Activated CD4-positive, alpha-beta T cell treated with anti-CD3 and anti-CD28 coated beads, Interleukin-2, amount 10 ng/mL, durations not matched to agents 24 days and 14 days (primary cell): ENCODE measurements around the gene TFIP11. TPM values are rescaled to one million over a fixed set of nuclear protein-coding genes. Genes with fewer than 3 reads are reported as not detected.

Source experiments
- DNase-seq: peaks from one replicate; pipeline ENCODE4 v3.0.0; 2022
- H3K27ac Mint-ChIP-seq: one replicate; pipeline ENCODE4 v1.8.0; 2022; ENCODE audit warnings: mild to moderate bottlenecking, mixed read lengths
- H3K27me3 Mint-ChIP-seq: one replicate; pipeline ENCODE4 v1.8.0; 2022; ENCODE audit warnings: mixed read lengths
- H3K36me3 Mint-ChIP-seq: one replicate; pipeline ENCODE4 v1.8.0; 2022; ENCODE audit warnings: low read depth, mild to moderate bottlenecking, mixed read lengths
- H3K4me1 Mint-ChIP-seq: one replicate; pipeline ENCODE4 v1.8.0; 2021; ENCODE audit warnings: mixed read lengths
- H3K4me3 Mint-ChIP-seq: one replicate; pipeline ENCODE4 v1.8.0; 2022; ENCODE audit warnings: mild to moderate bottlenecking, moderate library complexity, mixed read lengths
- H3K9me3 Mint-ChIP-seq: one replicate; pipeline ENCODE4 v1.8.0; 2021; ENCODE audit warnings: mixed read lengths
- intact Hi-C: fragments of 100-400 bp; cut with micrococcal nuclease; formaldehyde crosslinking; loops from one replicate; pipeline ENCODE4 v1.15.1; 2023
- total RNA-seq: library from RNA; stranded (reverse); gene quantifications from 2 replicates; pipeline ENCODE4 v1.2.3, GENCODE V29; 2022

Gene TFIP11
- total RNA-seq, 1 donor from 2014 or later: 56.3 TPM

- no peak overlapping the region for H3K27ac Mint-ChIP-seq
- intact Hi-C loops: loop anchor here (2.0 kb wide), 1 partner anchor 77 kb away; the partner anchor contains the start of gene TPST2
- no peaks in the 10 kb centered on the region for H3K9me3 Mint-ChIP-seq
- H3K4me3 Mint-ChIP-seq: peak overlapping the region; percentile 100
- H3K36me3 Mint-ChIP-seq: peaks cover 21% of the 10 kb centered on the region
- no peaks in the 10 kb centered on the region for H3K27me3 Mint-ChIP-seq
- DNase-seq: no peak
- peaks cover 41% of the 10 kb centered on the region for H3K4me1 Mint-ChIP-seq
These were observed 1.6 kb upstream of the TFIP11 start for GRCh38 chr22:26513838-26514237.

GRCh38 chr22:26508148-26508547 lies 4.1 kb downstream of the TFIP11 start:
- no peak overlapping the region for H3K4me3 Mint-ChIP-seq
- peaks cover 48% of the 10 kb centered on the region for H3K4me1 Mint-ChIP-seq
- no peaks in the 10 kb centered on the region for H3K9me3 Mint-ChIP-seq
- no peaks in the 10 kb centered on the region for H3K27me3 Mint-ChIP-seq
- no peak overlapping the region for H3K27ac Mint-ChIP-seq
- peaks cover 54% of the 10 kb centered on the region for H3K36me3 Mint-ChIP-seq
- intact Hi-C loops: no loop called here
- no peak for DNase-seq

- intact Hi-C loops: no loop called here
- Mint-ChIP-seq H3K9me3 (no peaks in the 10 kb centered on the region), H3K27me3 (no peaks in the 10 kb centered on the region), H3K4me3 (peak overlapping the region; percentile 68), H3K4me1 (peaks cover 29% of the 10 kb centered on the region), H3K27ac (peak overlapping the region; percentile 82), H3K36me3 (peaks cover 66% of the 10 kb centered on the region)
- no peak for DNase-seq
These were observed 8.5 kb downstream of the TFIP11 start for GRCh38 chr22:26503758-26504157.

GRCh38 chr22:26502688-26503561 lies 9.3 kb downstream of the TFIP11 start:
- Mint-ChIP-seq H3K27ac (peak overlapping the region; percentile 82), H3K4me1 (peaks cover 29% of the 10 kb centered on the region), H3K27me3 (no peaks in the 10 kb centered on the region), H3K9me3 (no peaks in the 10 kb centered on the region), H3K36me3 (peaks cover 64% of the 10 kb centered on the region), H3K4me3 (peak overlapping the region; percentile 68)
- peak; percentile 91 for DNase-seq
- intact Hi-C loops: no loop called here

GRCh38 chr22:26501996-26502395 lies 10.3 kb downstream of the TFIP11 start:
- Mint-ChIP-seq H3K27ac (no peak overlapping the region), H3K9me3 (no peaks in the 10 kb centered on the region), H3K27me3 (no peaks in the 10 kb centered on the region), H3K36me3 (peaks cover 68% of the 10 kb centered on the region), H3K4me1 (peaks cover 29% of the 10 kb centered on the region), H3K4me3 (no peak overlapping the region)
- intact Hi-C loops: no loop called here
- DNase-seq: no peak

GRCh38 chr22:26499188-26499703 lies 13.0 kb downstream of the TFIP11 start:
- intact Hi-C loops: no loop called here
- H3K4me1 Mint-ChIP-seq: peaks cover 25% of the 10 kb centered on the region
- H3K4me3 Mint-ChIP-seq: no peak overlapping the region
- DNase-seq: no peak
- no peaks in the 10 kb centered on the region for H3K27me3 Mint-ChIP-seq
- H3K9me3 Mint-ChIP-seq: no peaks in the 10 kb centered on the region
- H3K36me3 Mint-ChIP-seq: peaks cover 69% of the 10 kb centered on the region
- H3K27ac Mint-ChIP-seq: peak overlapping the region; percentile 62

- intact Hi-C loops: no loop called here
- no peaks in the 10 kb centered on the region for H3K9me3 Mint-ChIP-seq
- peaks cover 67% of the 10 kb centered on the region for H3K36me3 Mint-ChIP-seq
- H3K4me1 Mint-ChIP-seq: peaks cover 15% of the 10 kb centered on the region
- DNase-seq: no peak
- no peaks in the 10 kb centered on the region for H3K27me3 Mint-ChIP-seq
- no peak overlapping the region for H3K4me3 Mint-ChIP-seq
- no peak overlapping the region for H3K27ac Mint-ChIP-seq
These were observed 15.8 kb downstream of the TFIP11 start for GRCh38 chr22:26496456-26496855.

- H3K9me3 Mint-ChIP-seq: no peaks in the 10 kb centered on the region
- peaks cover 11% of the 10 kb centered on the region for H3K4me1 Mint-ChIP-seq
- H3K27ac Mint-ChIP-seq: peak overlapping the region; percentile 46
These were observed 17.8 kb downstream of the TFIP11 start for GRCh38 chr22:26494506-26494905.

GRCh38 chr22:26492220-26492619 lies 20.1 kb downstream of the TFIP11 start:
- Mint-ChIP-seq H3K27ac (no peak overlapping the region), H3K4me1 (peaks cover 15% of the 10 kb centered on the region), H3K27me3 (no peaks in the 10 kb centered on the region), H3K9me3 (no peaks in the 10 kb centered on the region), H3K36me3 (peaks cover 61% of the 10 kb centered on the region), H3K4me3 (no peak overlapping the region)
- no peak for DNase-seq
- intact Hi-C loops: no loop called here

More at GRCh38 chr22:26494506-26494905, 17.8 kb downstream of the TFIP11 start:
- intact Hi-C loops: no loop called here
- Mint-ChIP-seq H3K27me3 (no peaks in the 10 kb centered on the region), H3K4me3 (no peak overlapping the region), H3K36me3 (peaks cover 64% of the 10 kb centered on the region)
- no peak for DNase-seq

GRCh38 chr22:26489447-26490036 lies 22.7 kb downstream of the TFIP11 start:
- Mint-ChIP-seq H3K9me3 (no peaks in the 10 kb centered on the region), H3K4me1 (peaks cover 26% of the 10 kb centered on the region), H3K27me3 (no peaks in the 10 kb centered on the region), H3K36me3 (peaks cover 46% of the 10 kb centered on the region), H3K27ac (peak overlapping the region; percentile 14), H3K4me3 (no peak overlapping the region)
- no peak for DNase-seq
- intact Hi-C loops: no loop called here

GRCh38 chr22:26487996-26488395 lies 24.3 kb downstream of the TFIP11 start:
- no peaks in the 10 kb centered on the region for H3K27me3 Mint-ChIP-seq
- no peak for DNase-seq
- H3K9me3 Mint-ChIP-seq: no peaks in the 10 kb centered on the region
- intact Hi-C loops: no loop called here
- peaks cover 22% of the 10 kb centered on the region for H3K4me1 Mint-ChIP-seq
- no peak overlapping the region for H3K27ac Mint-ChIP-seq
- H3K36me3 Mint-ChIP-seq: peaks cover 34% of the 10 kb centered on the region
- H3K4me3 Mint-ChIP-seq: no peak overlapping the region

- Mint-ChIP-seq H3K4me3 (no peak overlapping the region), H3K4me1 (peaks cover 37% of the 10 kb centered on the region), H3K36me3 (peaks cover 27% of the 10 kb centered on the region), H3K9me3 (no peaks in the 10 kb centered on the region), H3K27me3 (no peaks in the 10 kb centered on the region), H3K27ac (no peak overlapping the region)
- intact Hi-C loops: no loop called here
- DNase-seq: no peak
These were observed 25.9 kb downstream of the TFIP11 start for GRCh38 chr22:26486394-26486793.

GRCh38 chr22:26485806-26486390 lies 26.4 kb downstream of the TFIP11 start:
- H3K27ac Mint-ChIP-seq: no peak overlapping the region
- peak overlapping the region; percentile 78 for H3K4me3 Mint-ChIP-seq
- no peak for DNase-seq
- H3K27me3 Mint-ChIP-seq: no peaks in the 10 kb centered on the region
- H3K9me3 Mint-ChIP-seq: no peaks in the 10 kb centered on the region
- H3K36me3 Mint-ChIP-seq: peaks cover 28% of the 10 kb centered on the region
- intact Hi-C loops: no loop called here
- H3K4me1 Mint-ChIP-seq: peaks cover 42% of the 10 kb centered on the region

GRCh38 chr22:26485013-26485412 lies 27.3 kb downstream of the TFIP11 start:
- intact Hi-C loops: no loop called here
- H3K27ac Mint-ChIP-seq: peak overlapping the region; percentile 46
- H3K36me3 Mint-ChIP-seq: peaks cover 29% of the 10 kb centered on the region
- H3K4me3 Mint-ChIP-seq: peak overlapping the region; percentile 78
- no peaks in the 10 kb centered on the region for H3K9me3 Mint-ChIP-seq
- DNase-seq: no peak
- H3K4me1 Mint-ChIP-seq: peaks cover 48% of the 10 kb centered on the region
- H3K27me3 Mint-ChIP-seq: no peaks in the 10 kb centered on the region
